NCI-H128 (cell line): ENCODE results near the gene EFS.

Experiments used
- DNase-seq: peaks from one replicate; lab custom pipeline; 2025; ENCODE audit not compliant: unreplicated experiment; lab: John Stamatoyannopoulos, UW

The EFS gene

DNA sequence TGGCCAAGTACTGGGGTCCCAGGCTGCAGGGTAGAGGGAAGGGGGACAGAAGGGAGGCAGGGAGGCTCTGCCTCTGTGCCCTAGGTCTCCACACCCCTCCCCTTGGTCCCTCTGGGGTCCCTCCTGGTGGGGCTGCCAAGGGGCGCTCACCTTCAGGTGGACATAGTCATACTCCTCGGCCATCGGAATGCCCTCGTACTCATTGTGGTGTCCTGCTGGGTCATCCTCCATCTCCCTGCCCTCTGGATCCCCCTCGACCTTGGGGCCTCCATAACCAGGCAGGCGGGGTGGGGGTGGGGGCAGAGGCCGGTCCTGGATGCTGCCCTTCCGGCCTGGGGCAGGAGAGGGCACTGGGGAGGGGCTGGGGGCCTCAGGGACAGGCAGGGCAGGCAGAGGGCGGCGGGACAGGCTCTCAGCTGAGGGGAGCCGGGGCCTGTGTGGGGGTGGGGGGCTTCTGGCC is 5.8 kb downstream of the EFS start:
- DNase-seq, result no peak

DNA sequence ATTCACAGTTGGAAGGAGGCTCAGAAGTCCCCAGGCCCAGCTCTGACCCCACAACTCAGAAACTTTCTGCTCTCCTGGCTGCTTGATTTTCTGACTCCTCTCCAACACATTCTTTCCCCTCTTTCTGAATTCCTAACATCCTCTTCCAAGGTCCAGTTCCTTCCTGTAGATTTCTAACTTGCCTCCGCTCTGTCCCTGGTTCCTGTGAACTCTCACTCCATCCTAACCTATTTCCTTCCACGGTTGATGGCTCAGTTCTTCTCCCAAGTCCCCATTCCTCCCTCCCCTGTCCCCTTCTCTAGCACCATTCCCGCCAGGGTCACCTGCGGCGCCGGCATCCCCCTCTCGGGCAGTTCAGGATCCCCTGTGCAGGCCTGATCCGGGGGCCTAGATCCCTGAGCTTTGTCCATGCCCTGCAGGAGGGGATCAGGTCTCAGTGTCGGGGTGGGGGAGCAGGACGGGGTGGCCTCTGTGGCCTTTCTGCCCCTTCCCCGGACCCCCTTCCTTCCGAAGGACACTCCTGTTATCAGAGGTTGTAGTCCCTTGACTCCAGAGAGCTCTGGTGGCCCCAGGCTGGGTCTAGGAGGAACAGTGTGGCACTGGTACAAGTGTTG is 6.3 kb downstream of the EFS start:
- no peak for DNase-seq

DNA sequence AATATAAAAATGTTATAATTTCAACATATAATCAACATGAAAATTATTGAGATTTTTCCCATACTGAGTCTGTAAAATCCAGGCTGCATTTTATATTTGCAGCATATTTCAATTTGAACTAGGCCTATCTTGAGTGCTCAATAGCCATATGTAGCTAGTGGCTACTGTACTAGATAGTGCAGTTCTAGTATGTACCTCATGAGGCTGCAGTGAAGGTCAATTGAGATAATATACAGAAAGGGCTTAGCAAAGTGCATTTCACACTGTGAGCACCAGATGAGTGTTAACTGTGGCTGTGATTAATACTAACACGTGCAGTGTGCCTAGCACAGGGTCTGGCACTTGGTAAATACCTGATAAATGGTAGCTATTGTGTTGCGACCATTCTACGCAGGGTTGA is 6.9 kb downstream of the EFS start:
- DNase-seq, result no peak

DNA sequence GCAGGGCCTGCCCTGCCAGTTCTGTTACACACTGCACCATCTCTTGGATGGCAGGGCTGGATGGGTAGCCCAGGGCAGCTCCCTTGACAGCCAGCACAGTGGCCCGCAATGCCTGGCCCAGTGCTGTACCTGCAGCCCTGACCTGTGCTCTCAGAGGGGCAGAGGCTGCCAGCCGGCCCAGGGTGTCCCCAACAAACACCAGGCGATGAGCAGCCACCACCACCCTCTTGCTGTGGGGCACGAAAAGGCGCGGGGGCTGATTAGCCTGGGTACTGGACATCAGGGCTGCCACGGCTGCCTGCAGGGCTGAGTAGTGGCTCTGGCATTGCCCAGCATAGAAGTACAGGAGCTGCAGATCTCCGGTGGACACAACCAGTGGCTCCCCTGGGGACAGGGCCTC is 7.7 kb downstream of the EFS start:
- no peak for DNase-seq

DNA sequence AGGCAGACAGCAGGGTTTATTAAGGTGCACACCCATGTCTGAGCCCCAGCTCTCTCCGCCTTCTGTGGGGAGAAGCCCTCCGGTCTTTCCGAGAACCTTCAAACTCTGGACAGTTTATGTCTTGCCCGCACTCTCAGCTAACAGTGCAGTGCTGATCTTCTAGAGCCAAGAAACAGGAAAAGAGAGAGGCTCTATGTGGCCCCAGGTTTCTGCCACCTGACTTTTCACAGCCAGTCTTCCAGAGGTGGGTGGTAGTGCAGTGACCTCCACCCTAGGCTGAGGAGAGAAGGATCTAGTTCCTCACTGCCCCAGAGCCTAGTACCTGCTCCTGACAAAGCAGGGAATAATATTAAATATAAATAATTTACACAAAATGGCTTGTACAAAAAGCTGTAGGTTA is 8.3 kb downstream of the EFS start:
- DNase-seq, result no peak

DNA sequence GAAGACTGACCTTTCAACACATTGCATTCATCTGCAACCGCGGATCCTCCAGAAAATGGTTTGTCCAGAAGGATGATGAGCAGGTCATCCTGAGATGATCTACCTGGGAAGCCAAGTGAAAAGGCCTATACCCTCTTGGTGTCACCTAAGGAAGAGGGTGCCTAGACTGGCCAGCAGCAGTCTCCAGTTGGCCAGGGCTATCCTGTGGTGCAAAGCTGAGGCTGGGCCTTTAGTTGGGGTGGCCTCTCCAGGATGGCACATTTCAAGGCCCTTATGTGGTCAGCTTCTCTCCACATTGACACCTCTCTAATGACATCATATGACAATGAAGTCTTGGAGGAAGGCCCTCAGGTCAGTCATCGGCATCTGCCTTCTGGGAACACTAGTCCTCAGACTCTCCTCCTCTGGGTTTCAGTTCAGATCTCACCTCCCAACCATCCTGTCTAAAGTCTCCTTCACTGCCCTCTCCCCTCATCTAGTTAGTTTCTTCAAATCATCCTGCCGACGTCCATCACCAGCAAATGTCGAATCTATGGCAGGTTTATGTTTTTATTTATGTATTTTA is 9.0 kb downstream of the EFS start:
- no peak for DNase-seq

DNA sequence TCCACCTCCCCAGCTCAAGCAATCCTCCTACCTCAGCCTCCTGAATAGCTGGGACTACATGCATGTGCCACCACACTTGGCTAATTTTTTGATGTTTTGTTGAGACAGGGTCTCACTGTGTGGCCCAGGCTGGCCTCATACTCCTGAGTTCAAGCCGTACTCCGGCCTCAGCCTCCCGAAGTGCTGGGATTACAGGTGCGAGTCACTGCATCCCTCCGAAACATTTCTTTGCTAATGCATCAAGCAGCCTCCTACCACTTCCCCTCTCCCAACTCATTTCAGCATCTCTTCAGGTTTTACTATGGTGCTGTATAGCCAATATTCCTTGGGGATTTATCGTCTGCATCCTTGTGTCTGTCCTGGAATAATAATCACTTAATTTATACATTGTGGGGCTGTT is 10.0 kb downstream of the EFS start:
- DNase-seq, result no peak

DNA sequence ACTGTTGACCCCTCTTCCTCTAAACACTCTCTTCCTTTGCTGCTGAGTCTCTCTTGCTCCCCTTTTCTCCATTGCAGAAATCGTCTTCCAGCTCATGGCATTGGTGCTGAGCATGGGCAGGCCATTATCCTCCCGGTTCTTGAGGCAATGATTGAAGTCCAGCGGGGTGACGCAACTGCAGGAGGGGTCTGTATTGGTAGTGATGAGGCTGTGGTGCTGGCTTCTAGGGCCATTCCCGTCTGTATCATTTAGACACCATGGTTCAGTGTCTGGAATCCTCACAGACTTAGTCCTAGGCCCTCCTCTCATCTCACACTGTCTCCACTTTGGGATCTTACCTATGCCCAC is 11.6 kb downstream of the EFS start:
- DNase-seq, result no peak

DNA sequence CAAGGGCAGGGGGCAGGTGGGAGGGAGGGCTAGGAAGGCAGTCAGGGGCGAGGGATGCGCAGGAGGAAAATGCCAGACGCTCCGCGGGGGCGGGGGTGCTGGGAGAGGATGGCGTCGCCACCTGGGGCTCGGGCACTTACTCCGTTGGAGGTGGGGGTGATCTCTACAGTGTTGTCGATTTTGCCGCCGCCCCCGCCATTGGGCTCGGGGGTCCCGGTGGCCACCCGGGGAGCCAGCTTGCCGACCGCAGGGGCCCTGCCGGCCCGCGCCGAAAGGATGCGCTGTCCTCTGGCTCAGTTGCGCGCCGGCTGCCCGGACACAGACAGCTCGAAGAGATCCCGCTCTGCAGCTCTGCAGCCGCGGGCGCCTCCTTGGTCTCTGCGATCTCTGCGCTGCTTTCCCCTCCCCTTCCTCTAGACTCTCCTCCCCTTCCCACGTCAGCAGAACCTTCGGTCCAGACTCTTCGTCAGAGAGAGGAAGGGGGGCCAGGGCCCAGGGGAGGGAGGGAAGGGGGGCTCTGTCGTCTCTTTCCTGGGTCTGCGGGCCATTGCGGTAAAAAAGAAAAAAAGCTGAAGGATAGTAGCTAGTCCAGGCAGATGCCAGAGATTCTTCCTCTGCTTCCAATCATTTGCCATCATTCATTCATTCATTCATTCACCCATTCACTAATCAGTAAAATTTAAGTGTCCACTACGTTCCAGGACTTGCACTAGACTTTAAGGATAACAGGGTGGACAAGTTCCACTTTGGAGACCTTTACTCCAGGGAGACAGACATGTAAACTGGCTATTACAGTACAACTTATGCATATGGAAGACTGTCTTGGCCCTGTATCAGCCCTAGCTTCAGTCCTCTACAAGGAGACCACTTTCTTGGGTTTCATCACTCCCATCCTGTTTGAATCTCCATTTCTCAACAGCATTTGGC is 12.2 kb downstream of the EFS start, which contains the start of gene SLC22A17:
Gene SLC22A17, minus strand, starts transcription at position 382 of the 927 bp plus-strand sequence.
- peak; percentile 55 for DNase-seq

DNA sequence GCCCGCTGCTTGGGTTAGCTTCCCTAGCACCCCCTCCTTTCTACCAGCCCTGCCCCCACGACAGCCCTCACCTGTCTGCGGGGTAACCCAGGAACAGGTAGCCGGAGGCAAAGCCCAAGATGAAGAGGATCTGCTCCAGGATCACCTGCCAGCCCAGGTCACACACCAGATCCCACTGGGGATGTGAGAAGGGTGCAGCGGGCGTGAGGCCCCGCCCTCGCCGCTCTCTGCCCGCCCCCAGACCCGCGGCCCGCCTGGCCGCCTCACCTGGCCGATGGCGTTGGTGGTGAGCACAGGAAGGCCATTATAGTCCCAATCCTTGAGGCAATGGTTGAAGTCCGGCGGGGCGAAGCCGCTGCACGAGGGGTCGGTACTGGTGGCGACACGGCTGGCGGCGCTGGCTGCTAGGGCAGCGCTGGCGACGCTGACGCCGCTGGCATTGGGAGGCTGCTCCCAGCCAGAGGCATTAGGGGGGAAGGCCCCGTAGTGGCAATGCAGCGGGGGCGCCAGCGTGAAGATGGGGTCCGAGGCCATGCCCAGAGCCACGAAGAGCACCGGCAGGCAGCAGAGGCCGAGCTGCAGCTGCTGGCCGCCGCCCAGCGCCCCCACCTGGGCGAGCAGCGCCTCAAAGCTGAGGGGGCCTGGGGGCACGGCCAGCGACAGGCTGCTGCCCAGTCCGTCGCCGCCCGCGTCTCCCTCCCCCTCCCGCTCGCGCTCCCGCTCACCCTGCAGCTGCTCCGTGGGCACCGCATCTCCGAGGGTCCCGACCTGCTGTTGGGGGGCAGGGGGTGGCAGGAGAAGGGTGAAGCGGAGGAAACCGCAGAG is 13.1 kb downstream of the EFS start:
- DNase-seq, result no peak

DNA sequence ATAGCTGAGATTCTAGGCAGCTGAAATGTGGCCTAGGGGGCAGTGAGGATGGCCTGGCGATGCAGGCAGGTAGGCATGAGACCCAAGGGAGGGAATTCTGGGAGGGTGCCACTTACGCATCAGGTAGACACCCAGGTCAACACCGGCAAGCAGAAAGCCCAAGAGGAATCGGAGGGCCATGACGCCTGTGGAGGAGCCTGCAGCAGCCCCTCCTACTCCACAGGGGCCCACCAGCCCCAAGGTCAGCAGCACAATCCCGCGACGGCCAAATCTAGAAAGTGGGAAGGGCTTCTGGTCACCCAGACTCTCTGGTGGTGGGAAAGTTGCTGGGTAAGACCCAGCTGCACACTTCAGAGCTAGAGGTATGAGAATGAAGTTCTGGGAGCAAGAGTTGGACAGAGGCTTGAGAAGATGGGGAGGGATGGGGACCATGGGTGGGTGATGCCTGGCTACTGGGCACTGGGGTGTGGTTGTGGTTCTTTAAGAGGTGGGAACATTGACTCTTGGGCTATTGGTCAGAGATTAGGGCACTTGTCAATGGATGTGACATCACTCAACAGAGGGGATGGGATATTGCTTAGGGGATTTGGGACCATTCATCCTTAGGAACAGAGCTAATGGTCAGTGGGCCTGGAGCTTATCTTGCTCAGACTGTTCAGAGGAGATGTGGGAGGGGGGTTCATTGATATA is 15.7 kb downstream of the EFS start:
- no peak for DNase-seq

DNA sequence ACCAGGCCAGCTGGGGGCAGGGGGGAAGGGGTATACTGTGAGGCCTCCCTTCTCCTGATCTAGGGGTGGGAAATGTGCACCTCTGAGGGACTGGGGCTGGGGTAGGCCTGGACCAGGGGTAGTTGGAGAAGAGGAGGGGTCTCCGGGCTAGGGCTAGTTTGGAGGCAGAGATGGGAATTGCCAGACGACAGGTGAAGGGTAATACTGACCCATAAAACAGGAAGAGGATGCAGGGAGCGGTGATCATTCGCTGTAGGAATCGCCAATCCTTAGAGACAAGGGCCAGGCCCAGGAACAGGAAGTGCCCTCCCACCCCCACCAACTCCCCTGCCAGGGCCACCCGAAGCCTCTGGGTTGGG is 16.7 kb downstream of the EFS start:
- DNase-seq, result no peak

DNA sequence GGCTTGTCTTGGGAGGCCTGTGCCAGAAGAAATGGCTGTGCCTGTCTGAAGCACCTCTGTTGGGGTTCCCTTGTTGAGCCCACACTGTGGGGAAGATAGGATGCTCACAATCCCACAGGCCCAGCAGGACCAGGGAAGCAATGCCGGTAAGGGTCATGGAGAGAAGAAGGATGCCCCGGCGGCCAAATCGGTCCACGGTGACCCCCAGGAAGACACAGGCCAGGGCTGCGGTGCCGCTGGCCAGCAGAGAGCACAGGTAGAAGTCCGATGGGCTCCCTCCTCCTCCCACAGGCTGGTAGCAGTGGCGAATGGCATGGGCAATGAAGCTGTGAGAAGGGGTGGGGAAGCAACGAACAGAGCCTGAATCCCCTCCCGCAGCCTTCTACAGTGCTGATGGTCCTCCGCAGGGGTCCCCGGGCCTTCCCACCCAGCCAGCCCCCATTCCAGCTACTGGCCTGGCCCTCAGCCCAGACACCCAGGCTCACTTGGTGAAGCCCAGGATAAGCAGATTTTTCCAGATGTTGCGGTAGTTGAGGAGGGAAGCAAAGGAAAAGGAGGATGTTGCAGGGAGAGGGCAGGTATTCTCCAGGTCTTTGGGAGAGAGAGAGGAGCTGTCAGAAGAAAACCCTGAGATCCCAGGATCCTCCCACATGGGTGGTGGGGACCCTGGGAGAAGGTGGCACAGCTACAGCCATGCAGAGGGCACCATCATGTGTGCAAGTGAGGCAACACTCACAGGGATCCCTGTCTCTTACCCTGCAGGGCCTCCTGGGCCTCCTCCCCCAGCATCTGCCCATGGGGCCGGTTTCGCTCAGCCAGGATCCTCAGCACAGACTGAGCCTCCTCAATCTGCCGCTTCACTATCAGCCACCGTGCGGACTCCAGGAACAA is 17.3 kb downstream of the EFS start:
- DNase-seq, result no peak

DNA sequence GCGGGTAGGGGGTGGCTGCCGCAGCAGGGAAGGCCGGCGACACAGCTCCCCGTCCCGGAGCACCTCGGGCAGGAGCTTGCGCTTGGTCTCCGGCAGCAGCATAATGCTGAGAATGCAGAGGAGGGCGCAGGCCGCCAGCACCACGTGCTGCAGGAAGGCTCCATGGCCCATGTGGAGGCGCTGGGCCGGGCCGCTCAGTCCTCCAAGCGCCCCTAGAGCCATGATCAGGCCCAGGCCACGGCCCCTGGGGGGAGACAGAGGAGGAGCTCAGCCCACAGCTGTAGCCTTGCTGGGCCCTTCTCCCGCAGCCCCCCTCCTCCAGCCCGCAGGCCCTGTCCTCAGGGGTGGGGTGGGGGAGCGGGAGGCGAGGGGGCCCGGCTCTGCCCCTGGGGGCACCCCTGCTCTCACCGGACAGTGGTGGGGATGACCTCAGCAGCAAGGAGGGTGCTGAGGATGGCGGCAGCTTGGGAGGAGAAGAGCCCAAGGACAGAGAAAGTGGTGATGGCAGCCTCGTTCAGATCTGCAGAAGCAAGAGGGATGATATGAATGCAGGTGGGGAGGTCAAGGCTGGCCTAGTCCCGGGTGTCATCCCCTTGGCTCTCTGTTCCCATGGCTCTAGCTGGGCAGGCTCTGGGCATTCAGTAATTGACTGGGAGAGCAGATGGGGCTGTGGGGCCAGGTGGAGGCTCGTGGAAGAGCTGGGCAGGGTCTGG is 18.1 kb downstream of the EFS start:
- no peak for DNase-seq

DNA sequence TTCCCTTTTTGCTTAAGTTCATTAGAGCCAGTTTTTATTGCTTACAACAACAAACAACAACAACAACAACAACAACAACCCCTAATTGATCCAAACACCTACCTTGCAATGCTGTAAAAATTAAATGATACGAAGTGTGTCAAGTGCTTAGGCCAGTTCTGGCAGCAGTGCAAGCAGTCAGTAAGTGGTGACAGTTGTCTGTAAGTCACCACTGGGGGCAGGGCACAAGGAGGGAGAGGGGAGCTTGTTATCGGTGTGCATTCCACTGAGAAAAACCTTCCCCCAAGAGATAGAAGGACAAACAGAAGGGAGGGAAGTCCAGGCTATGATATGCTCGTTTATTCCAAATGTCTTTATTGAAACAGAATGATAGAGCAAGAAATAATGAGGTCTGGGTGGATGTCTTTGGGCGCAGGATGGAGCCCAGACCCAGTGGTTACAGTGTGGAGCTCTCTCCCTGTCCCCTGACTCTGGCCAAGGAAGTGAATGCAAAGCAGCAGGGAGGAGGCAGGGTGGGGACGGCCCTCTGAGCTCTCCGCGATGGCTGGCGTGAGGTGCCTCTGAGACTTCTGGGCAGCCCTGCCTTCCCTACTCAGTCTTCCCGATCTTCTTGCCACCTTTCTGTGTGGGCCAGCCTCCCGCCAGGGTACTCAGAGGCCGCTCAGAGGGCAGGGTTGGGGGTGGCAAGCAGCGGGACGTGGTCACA is 18.8 kb downstream of the EFS start:
- no peak for DNase-seq

DNA sequence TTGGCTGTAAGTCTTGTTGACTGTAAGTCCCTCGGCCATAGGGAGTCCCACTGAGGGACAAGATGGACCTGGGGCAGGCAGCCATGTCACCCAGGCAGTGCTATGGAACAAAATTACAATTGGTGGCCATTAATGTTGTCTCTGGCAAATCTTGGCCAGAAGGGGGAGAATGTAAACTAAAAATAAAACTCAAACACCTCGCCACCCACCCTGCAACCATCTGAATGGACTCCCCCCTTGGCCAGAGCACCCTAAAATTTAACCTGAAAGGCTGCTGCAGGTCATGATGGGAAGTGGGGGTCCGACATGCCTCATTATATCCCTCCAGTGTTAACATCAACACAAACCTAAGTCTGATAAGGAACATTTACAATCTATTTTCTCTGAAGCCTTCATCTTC is 20.5 kb downstream of the EFS start:
- no peak for DNase-seq

DNA sequence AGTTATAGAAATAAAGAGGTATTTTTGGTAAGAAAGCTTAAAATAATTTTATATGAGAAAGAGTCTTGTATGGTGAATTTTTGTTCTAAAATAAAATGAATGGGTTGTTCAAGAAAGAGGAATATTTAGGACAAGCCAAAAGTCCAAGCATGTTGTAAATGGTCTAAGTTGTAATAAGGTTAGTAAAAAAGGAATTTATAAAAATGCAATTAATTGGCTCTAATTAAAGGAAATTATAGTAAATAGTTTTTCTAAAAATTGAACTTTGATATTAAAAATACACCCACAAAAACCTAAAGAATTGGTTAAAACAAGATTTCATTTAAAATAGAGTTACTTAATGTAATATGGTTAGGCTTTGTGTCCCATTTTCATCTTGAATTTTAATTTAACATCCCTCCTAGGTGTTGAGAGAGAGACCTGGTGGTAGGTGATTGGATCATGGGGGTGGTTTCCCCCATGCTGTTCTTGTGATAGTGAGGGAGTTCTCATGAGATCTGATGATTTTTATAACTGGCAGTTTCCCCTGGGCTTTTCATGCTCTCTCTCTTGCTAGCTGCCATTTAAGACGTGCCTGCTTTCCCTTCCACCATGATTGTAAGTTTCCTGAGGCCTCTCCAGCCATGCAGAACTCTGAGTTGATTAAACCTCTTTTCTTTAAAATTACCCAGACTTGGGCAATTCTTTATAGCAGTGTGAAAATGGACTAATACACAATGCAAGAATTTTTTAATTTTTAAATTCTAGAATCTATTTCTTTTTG is 25.3 kb downstream of the EFS start:
- no peak for DNase-seq

DNA sequence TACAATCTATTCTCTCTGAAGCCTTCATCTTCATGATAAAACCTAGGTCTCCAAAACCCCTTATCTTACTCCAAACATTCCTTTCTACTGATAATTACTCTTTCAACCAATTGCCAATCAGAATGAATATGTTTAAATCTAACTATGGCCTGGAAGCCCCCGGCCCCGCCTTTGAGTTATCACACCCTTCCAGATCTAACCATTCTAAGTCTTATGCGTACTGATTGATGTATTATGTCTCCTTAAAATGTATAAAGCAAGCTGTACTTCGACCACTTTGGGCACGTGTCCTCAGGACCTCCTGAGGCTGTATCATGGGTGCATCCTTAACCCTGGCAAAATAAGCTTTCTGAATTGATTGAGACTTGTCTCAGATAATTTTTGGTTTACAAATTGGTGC is 29.3 kb downstream of the EFS start:
- DNase-seq, result no peak
